NCI-H2107 treated with DMSO at 0.1 percent for 48 hours (cell line): ENCODE data around the gene FOSB.

Experiments
- DNase-seq: peaks from one replicate; lab custom pipeline; 2025; ENCODE audit not compliant: unreplicated experiment; lab: John Stamatoyannopoulos, UW

FOSB gene

DNA sequence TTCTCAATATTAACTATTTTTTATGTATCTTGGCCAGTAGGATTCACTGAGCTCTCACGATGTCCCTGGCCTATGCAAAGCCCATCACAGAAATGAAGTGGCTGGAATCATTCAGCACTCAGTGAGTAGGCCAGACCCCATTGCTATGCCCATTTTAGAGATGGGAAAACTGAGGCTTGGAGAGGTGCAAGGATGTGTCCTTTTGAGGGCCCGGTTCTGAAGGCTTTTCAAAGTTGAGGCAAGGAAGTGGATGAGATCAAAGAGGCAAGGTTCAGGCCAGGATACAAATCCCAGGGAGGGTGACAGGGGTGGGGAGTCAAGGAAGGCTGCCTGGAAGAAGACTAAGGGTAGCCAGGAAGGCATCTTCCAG is 25.4 kb upstream of the FOSB start:
- no peak for DNase-seq

DNA sequence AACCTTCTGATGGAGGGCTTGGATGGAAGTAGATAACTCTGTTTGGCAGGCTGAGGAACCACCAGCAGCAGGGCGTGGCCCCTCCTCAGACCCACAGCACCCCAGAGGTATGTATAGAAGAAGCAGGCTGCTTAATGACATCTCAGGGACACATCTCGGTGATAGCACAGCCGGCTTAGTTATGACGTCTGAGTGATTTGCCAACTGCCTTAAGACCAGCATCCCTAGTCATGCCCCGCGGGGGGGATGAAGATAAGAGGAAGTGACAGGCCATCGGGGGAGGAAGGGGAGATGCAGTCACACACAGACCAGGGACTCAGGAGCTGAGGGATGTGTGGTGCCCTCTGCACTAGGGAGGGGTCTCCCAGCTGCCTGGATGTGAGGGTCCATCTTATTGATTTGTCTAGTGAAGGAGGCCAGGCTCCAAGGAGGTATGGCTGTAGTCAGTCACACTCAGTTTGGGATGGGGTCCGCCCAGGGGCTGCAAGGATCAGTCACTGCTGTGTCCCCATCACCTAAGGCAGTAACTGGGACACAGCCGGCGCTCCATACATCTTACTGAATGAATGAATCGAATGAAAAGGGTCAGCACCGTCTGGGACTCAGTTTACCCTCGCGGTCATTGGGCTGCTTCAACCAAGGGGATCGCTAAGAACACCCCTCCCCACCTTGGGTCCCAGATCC is 24.9 kb upstream of the FOSB start:
- DNase-seq = no peak

- peak; percentile 25 for DNase-seq
Measured at GRCh38 chr19:45443462-45444317, 24.1 kb upstream of the FOSB start.

GRCh38 chr19:45444318-45445041 is 23.3 kb upstream of the FOSB start:
- DNase-seq = no peak

GRCh38 chr19:45445139-45445538 is 22.7 kb upstream of the FOSB start:
- no peak for DNase-seq

DNA sequence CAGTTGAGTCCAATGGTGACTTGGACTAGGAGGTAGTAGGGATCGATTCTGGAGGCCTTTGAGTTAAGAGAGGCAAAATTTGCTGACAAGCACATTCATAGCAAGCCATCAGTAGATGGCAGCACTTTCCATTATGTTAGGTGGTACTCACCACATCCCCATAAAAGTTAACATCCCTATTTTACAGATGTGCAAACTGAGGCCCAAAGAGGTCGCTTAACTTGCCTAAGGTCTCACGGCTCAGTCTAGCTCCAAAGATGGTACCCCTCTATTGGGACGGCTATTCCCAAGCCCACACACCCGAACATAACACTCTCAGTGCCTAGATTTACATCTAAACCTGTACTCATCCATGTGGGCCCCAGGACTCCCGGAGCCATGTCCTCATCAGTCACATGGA is 21.5 kb upstream of the FOSB start:
- peak; percentile 5 for DNase-seq

- DNase-seq = no peak
Measured at GRCh38 chr19:45446944-45447343, 20.9 kb upstream of the FOSB start.

DNA sequence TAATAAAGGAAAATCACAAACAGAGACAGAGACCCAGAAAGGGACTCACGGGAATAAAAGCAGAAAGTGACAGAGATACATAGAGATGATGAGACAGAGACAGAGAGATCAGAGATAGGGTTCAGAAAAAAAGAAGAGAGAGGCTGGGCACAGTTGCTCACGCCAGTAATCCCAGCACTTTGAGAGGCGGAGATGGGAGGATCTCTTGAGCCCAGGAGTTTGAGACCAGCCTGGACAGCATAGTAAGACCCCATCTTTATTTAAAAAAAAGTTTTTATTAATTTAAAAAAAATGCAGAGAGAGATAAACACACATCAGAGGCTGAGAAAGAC is 19.4 kb upstream of the FOSB start:
- DNase-seq = no peak

- DNase-seq = peak; percentile 24
Measured at GRCh38 chr19:45448887-45449299, 18.9 kb upstream of the FOSB start.

DNA sequence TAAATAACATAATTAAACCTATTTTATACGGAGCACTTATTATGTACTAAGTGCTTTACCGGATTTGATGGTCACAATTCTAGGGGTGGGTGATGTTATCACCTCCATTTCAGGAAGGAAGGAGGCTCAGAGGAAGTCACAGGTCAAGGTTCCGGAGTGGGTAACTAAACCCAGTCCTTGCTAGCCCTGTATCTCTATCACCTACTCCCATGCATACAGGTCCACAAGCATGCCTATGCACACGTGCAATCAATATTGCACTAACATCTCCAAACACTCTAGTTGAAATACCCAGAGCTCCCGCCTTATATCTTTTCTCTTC is 17.8 kb upstream of the FOSB start:
- DNase-seq = peak; percentile 3

DNA sequence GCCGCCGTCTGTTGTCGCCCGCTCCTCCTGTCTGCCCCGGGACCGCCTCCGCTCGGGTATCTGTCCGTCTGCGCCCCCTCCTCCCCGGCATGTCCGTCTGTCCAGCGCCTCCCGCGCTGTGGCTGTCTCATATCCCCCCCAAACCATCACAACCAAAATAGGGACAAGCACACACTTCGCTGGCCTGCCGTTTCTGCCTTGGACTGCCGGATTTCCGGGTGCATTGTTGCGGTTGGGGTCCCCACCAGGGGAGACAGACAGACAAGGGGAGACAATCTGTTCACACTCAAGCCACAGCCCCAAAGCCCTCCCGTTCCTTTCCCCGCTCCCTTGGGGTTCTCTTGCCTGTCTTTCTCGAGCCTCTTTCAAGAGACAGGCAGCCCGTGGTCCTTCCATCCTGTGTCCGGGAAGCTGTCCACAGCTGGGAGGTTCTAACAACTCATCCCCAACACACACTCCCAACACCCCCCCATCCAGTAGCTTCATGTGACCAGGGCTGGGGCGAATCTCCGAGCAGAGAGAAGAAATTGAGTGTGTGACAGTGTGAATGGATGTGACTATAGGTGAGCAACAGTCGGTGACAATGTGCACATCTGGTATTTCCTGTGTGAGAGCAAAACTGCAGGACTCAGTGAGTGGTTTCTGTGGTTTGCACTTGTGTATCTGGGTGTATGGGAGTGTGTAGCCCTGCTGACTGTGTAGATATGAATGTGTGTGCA is 16.5 kb upstream of the FOSB start:
- no peak for DNase-seq

- DNase-seq = no peak
Measured at GRCh38 chr19:45451850-45452387, 15.9 kb upstream of the FOSB start.

GRCh38 chr19:45455707-45456499 is 11.9 kb upstream of the FOSB start:
- peak; percentile 21 for DNase-seq

DNA sequence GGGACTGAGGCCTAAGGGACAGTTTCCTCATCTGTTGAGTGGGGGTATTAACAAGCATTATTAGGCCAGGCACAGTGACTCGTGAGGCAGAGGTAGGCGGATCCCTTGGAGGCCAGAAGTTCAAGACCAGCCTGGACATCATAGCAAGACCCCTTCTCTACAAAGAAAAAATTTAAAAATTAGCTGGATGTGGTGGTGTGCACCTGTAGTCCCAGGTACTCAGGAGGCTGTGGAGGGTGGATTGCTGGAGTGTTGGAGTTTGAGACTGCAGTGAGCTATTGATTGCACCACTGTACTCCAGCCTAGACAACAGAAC is 11.3 kb upstream of the FOSB start:
- no peak for DNase-seq

- DNase-seq = no peak
Measured at GRCh38 chr19:45457776-45458175, 10.0 kb upstream of the FOSB start.

- no peak for DNase-seq
Measured at GRCh38 chr19:45460807-45461347, 6.9 kb upstream of the FOSB start.

DNA sequence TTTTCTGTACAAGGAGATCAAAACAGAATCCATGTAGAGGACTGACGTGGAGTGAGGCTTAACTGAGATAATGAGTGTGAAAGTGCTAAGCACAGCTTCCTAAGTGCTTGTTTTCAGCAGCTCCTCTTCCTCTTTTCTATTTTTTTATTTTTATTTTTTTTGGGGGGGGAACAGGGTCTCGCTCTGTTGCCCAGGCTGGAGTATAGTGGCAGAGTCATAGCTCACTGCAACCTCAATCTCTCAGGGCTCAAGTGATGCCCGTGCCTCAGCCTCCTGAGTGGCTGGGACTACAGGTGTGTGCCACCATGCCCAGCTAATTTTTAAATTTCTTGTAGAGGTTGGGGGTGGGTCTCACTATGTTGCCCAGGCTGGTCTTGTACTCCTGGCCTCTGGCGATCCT is 5.6 kb upstream of the FOSB start:
- no peak for DNase-seq

DNA sequence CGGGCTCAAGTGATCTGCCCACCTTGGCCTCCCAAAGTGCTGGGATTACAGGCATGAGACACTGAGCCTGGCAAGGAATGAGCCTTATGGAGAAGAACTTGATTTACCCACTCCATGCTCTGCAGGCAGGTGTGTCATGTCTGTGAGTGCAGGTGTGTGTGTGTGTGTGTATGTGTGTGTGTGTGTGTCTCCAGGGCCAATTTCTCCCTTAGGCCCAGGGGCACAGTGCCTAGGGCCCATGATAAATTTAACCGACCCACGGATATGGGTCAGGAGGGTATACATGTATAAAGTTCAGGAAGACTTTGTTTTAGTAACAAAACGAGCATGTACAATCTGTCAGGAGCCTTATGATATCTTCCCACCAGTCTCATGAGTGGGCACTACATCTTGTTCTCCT is 4.6 kb upstream of the FOSB start:
- no peak for DNase-seq

DNA sequence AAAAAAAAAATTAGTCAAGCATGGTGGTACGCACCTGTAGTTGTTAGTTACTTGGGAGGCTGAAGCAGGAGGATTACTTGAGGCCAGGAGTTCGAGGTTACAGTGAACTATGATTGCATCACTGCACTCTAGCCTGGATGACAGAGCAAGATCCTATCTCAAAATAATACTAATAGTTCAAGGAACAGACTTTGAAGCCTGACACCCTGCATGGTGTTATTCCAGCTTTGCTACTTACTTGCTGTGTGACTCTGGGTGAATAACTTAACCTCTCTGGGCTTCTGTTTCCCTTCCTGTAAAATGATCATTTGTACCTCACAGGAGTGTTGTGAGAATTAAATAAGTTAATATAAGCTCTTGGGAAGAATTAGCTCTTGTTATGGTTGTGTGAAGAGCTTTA is 3.5 kb upstream of the FOSB start:
- no peak for DNase-seq

GRCh38 chr19:45464852-45465441 is 2.8 kb upstream of the FOSB start:
- DNase-seq = no peak
